Measurements from ENCODE around the gene SLC35A5.

Gene SLC35A5

GRCh38 chr3:112530573-112530972 is 31.3 kb upstream of the SLC35A5 start:
- Histone ChIP-seq H3K4me1 (ENCODE audit: control insufficient read depth, insufficient read depth, low read length) (no peaks in the 10 kb centered on the region; the same call in 1 of the 2 replicates), H3K4me3 (ENCODE audit: low read depth, low read length) (no peak overlapping the region), H3K36me3 (ENCODE audit: control insufficient read depth in 2 of 2, insufficient read depth in 1 of 2, low read length in 2 of 2) (peaks cover 8 to 48% of the 10 kb centered on the region in 2 experiments; a peak in 2 of 3 replicates), H3K9me3 (ENCODE audit: control insufficient read depth, insufficient read depth, low read depth, low read length) (no peaks in the 10 kb centered on the region), H3K27ac (ENCODE audit: extremely low read depth, low read depth, low read length) (no peak overlapping the region)
- TF ChIP-seq ZNF791 (tag by site-specific recombination; IDR thresholded peaks at IDR 0.05) (no peak), ZBTB21 (tag by site-specific recombination; IDR thresholded peaks at IDR 0.05) (no peak), HOXD13 (CRISPR knock-in tag; IDR thresholded peaks at IDR 0.05; ENCODE audit: borderline replicate concordance) (no peak), SP3 (tag by site-specific recombination; IDR thresholded peaks at IDR 0.05) (no peak), ZNF211 (tag by site-specific recombination; IDR thresholded peaks at IDR 0.05; ENCODE audit: low read depth) (no peak), ZNF837 (tag by site-specific recombination; IDR thresholded peaks at IDR 0.05) (no peak), ZBTB17 (tag by site-specific recombination; IDR thresholded peaks at IDR 0.05) (no peak), ZNF138 (tag by site-specific recombination; IDR thresholded peaks at IDR 0.05; ENCODE audit: borderline replicate concordance) (no peak), ZNF548 (tag by site-specific recombination; IDR thresholded peaks at IDR 0.05) (no peak), KLF9 (tag by site-specific recombination; IDR thresholded peaks at IDR 0.05; ENCODE audit: low read depth) (no peak), ZNF248 (tag by site-specific recombination; IDR thresholded peaks at IDR 0.05) (no peak), ZBTB6 (tag by site-specific recombination; IDR thresholded peaks at IDR 0.05) (no peak)
- CTCF ChIA-PET, result interaction anchor here (0.6 to 1.5 kb wide), 10 partner anchors 10 to 861 kb away, joined by 3 to 5 read pairs (median 3); no protein-coding TSS in a partner anchor
- POLR2A ChIA-PET, result no interaction called here

GRCh38 chr3:112531358-112531781 is 30.5 kb upstream of the SLC35A5 start:
- peaks cover 8 to 55% of the 10 kb centered on the region in 2 experiments; a peak in 2 of 3 replicates for H3K36me3 ChIP-seq (ENCODE audit: control insufficient read depth in 2 of 2, insufficient read depth in 1 of 2, low read length in 2 of 2)
- ChIA-PET POLR2A (no interaction called here), CTCF (interaction anchor here (0.6 to 1.5 kb wide), 15 partner anchors 11 to 862 kb away, joined by 3 to 8 read pairs (median 3); no protein-coding TSS in a partner anchor)
- H3K9me3 ChIP-seq (ENCODE audit: control insufficient read depth, insufficient read depth, low read depth, low read length), result no peaks in the 10 kb centered on the region
- no peak overlapping the region for H3K4me3 ChIP-seq (ENCODE audit: low read depth, low read length)
- H3K4me1 ChIP-seq (ENCODE audit: control insufficient read depth, insufficient read depth, low read length), result no peaks in the 10 kb centered on the region; the same call in 1 of the 2 replicates
- H3K27ac ChIP-seq (ENCODE audit: extremely low read depth, low read depth, low read length), result no peak overlapping the region
- no peak for TF ChIP-seq ZNF133 (tag by site-specific recombination; IDR thresholded peaks at IDR 0.05)

- H3K4me3 ChIP-seq (ENCODE audit: low read depth, low read length), result no peak overlapping the region
- no peak overlapping the region for H3K27ac ChIP-seq (ENCODE audit: extremely low read depth, low read depth, low read length)
- no peak for TF ChIP-seq ZNF560 (tag by site-specific recombination; IDR thresholded peaks at IDR 0.05; ENCODE audit: borderline replicate concordance)
- TF ChIP-seq ZNF362 (tag by site-specific recombination; IDR thresholded peaks at IDR 0.05), result no peak
- no peak for TF ChIP-seq SP7 (tag by site-specific recombination; IDR thresholded peaks at IDR 0.05)
- TF ChIP-seq ZNF324 (tag by site-specific recombination; IDR thresholded peaks at IDR 0.05), result no peak
- no peaks in the 10 kb centered on the region for H3K4me1 ChIP-seq (ENCODE audit: control insufficient read depth, insufficient read depth, low read length)
- H3K36me3 ChIP-seq (ENCODE audit: control insufficient read depth in 2 of 2, insufficient read depth in 1 of 2, low read length in 2 of 2), result peaks cover 0 to 29% of the 10 kb centered on the region in 2 experiments; a peak in 2 of 3 replicates
- H3K9me3 ChIP-seq (ENCODE audit: control insufficient read depth, insufficient read depth, low read depth, low read length), result no peaks in the 10 kb centered on the region
- ChIA-PET POLR2A (interaction anchor here (0.6 kb wide), 1 partner anchor 1147 kb away, joined by 7 read pairs; no protein-coding TSS in a partner anchor), CTCF (interaction anchor here (0.7 kb wide), 1 partner anchor 19 kb away, joined by 3 read pairs; no protein-coding TSS in a partner anchor)
These were observed 21.8 kb upstream of the SLC35A5 start for GRCh38 chr3:112539825-112540650.

Measured in HEK293 (cell line).